Ureter (tissue), 1 donor: ENCODE measurements around the gene LINC01488. TPM values are rescaled to one million over a fixed set of nuclear protein-coding genes. Genes with fewer than 3 reads are reported as not detected.

Experiments used
- DNase-seq: peaks from one replicate; pipeline ENCODE4 v3.0.0-alpha.2; 2020; ENCODE audit warnings: low spot score
- total RNA-seq: library from RNA; stranded (reverse); gene quantifications from one replicate; pipeline ENCODE4 v1.2.4, GENCODE V29; 2023
- donor health status: DM: yes; HTN: yes; CAD: no.

The LINC01488 gene
- total RNA-seq, 1 donor from 2014 or later: not detected

DNA sequence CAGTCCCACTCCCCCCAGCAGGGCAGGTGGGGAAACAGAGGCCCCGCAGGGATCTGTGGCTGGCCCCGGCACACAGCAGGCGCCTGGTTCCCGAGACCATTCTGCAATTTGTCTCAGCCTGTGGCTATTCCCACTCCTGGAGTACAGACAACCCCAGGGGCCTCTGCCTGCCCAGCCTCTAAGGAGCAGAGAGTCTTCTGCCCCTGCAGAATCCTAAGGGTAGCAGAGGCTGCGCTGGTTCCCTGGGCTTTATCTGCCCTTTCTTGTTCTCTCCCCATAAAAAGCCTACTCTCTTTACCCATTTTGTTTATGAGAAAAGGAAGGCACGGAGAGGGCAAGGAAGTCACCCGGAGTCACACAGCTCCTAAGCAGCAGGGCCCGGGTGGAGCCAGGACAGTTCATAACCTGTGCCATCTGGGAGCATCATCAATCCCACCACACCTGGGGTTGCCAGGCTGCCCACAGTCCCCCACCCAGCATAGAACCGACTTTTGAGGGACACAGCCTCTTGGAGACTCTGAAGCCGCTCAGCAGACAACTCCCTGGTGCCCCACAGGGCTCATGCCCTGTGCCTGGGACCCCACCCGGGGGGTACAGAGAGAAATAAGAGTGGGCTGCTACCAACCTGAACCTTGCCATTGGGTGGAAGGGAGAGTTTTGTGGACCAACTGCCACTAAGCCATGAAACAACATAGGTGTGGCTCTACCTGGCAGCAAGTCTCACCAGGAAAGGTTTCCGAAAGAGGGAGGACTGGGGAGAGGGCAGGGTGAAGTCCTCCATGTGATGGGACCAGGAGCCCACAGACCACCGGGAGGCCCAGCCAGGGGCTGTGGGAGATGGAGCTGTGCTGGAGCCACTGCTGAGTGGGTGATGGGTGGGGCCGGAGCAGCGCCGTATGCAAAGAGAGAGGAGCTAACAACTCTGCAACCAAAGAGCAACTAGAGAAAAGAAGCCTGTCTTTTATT is 17.2 kb upstream of the LINC01488 start:
- no peak for DNase-seq

- DNase-seq: no peak
These were observed 16.0 kb upstream of the LINC01488 start for GRCh38 chr11:69465236-69466000.

GRCh38 chr11:69466039-69466438 is 15.4 kb upstream of the LINC01488 start:
- DNase-seq: no peak

DNA sequence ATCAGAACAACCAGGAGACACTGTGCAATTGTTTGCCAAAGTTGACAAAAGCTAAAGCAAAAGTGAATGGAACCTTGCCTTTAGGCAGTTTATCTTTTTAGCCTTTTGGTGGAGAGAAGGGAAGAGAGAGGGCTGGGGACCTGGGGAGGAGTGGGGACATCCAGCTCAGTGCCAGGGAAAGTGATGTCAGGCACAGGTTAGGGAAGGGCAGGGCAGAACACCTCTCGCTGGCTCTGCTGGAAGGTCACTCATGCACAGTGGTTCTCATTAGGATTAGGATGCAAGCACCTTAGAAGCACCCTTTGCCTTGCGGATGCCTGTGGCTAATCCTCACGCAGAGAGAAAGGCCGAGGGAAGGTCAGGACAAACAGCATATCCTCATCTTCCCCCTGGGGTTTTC is 14.3 kb upstream of the LINC01488 start:
- DNase-seq: no peak

DNA sequence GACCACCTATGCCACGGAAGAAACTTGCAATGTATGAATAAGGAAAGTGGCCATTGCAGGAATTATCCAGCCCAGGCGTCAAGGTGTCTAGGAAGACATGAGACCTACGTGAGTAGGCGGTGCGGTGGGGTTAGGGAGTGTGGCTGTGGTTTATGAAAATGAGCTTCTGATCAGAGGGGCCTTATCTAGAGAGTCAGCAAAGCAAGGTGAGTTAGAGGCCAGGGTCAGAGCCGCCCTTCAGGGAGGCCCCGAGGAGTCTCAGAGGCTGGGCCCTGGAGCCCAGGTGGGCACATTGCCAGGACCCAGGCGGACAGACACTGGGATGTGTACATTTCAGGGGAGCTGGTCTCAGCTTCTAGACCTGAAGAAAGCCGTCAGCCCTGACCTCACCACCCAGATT is 13.8 kb upstream of the LINC01488 start:
- no peak for DNase-seq

- DNase-seq: no peak
These were observed 13.2 kb upstream of the LINC01488 start for GRCh38 chr11:69468221-69468620.

DNA sequence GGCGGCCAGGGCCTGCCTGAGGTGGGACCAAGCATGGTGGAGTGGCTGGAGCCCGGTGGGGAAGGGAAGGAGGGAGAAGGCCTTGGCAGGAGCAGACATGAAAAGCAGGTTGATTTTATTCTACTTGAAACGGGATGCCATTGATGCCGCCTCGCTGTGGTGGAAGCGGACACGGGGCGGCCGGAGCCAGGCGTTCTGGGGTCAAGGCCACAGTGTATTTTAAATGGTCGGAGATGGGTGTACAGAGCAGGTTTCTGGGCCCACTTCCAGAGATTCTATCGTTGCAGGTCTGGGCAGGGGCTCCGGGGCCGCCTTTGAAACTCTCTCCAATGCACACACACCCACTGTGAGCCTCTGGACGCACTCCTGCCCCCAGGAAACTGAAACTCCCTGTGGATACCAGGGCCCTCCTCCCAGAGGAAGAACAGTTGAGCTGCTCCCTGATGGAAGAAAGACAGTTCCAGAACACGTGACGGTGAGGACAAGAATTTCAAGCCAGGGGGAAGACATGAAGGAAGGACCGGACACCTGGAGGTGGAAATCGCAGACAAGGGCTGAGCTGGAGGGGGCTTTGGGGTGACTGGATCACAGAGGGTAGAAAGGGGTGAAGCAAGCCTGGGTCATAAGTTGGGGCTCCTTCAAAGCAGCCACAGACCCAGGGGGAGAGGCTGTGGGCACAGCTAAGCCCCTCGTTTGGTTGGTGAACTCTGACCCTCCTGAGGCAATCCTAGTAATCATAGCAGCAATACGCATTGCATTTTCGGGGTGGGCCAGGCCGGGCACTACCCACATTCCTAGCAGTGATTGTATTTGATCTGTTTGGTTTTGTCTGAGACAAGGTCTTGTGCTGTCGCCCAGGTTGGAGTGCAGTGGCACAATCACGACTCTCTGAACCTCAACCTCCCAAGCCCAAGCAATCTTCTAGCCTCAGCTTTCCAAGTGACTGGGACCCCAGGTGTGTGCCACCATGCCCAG is 12.3 kb upstream of the LINC01488 start:
- no peak for DNase-seq

- no peak for DNase-seq
These were observed 11.2 kb upstream of the LINC01488 start for GRCh38 chr11:69470301-69470700.

- DNase-seq: no peak
These were observed 10.4 kb upstream of the LINC01488 start for GRCh38 chr11:69470793-69471728.

GRCh38 chr11:69471729-69472540 is 9.5 kb upstream of the LINC01488 start:
- no peak for DNase-seq

DNA sequence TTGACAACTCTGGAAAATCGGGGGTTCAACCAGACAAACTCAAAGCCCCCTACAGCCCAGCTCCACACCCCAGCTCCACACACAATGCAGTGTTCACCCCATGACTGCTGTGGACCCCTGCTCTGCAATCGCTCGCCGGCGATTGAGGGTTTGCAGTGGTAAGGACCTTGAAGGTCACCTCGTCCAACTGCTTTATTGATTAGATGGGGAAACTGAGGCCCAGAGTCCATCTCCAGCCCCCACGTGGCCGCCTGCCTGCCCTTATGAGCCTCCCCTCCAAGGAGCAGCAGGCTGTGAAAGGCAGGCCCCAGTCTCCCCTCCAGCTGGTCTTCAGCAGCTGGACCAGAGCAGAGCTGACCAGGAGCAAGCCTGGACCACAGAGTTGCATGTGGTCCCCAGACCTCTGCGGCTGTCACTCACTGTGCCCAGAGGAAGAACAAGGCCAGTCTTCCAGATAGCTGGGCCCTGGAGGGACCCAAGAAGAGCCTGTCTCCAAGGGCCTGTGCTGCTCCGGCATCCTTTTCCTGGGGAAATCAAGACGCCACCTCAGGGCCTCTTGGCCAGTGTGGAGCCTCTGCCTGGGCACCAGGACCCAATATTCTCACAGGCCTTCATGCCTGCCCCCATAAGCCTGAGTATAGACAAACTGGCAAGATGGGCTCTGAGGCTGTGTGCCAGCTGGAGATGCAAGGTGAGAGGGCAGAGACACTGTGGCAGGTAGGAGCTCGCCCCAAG is 8.8 kb upstream of the LINC01488 start:
- DNase-seq: no peak

GRCh38 chr11:69473276-69473845 is 8.1 kb upstream of the LINC01488 start:
- DNase-seq: no peak

- no peak for DNase-seq
These were observed 6.7 kb upstream of the LINC01488 start for GRCh38 chr11:69474736-69475135.

GRCh38 chr11:69475141-69475865 is 6.2 kb upstream of the LINC01488 start:
- DNase-seq: no peak

GRCh38 chr11:69475866-69476471 is 5.5 kb upstream of the LINC01488 start:
- DNase-seq: no peak

GRCh38 chr11:69476509-69476961 is 4.9 kb upstream of the LINC01488 start:
- DNase-seq: no peak

DNA sequence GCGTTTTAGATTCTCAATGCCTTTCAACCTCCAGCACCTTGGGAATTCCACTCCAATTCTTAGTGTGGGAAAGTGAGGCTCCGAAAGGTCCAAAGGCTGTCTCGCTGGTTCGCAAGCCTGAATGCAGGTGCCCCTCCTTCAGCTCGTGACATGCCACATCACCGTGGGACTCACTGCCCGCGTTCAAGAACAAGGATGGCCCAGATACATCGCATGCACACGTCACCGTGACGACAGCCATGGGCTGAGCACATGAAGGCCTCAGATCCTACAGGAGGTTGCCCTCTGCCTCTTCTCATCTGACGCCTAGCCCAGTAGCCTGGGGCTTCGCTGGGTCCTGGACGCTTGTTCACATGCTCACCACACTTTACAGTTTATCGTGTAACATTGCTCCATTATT is 4.4 kb upstream of the LINC01488 start:
- DNase-seq: no peak
